ENCODE measurements around the gene DRD5.

Gene DRD5

GRCh38 chr4:9820343-9820742, 38.9 kb downstream of the DRD5 start:
- no peak for DNase-seq

DNA sequence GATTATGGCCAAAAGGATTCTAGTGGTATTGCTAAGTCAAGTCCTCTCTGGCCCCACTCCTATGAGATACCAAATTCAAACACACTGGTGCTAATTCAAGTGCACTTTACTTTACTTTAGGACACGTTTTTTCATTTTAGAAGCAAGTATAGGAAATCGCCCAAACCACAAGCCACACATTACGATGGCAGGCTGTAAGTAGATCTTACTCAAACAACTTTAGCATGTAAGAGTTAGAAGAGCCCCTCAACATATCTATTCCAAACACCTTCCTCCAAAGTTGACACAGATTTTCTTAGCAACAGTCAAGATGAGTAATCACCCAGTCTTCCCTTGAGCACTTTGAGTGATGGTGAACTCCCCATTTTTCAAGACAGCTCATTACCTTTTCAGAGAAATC, 43.6 kb downstream of the DRD5 start:
- DNase-seq: no peak

DNA sequence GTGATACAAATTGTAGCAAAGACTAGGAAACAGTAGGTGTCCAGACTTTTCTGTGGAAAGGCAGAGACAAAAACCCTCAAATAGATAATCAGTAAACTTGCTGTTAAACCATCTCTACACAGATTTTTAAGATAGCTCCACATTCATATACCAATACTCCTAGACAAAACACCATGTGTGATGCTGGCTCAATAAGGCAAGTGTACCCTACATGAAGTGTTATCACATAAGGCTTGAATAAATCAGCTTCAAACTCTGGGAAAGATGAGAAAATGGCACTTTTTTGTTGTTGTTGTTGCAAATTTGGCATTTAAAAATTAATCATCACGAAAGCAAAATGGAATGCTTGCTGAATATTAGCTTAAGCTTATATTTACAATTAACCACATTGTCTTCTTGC, 45.1 kb downstream of the DRD5 start:
- no peak for DNase-seq

GRCh38 chr4:9832640-9833039, 51.2 kb downstream of the DRD5 start:
- no peak for DNase-seq

DNA sequence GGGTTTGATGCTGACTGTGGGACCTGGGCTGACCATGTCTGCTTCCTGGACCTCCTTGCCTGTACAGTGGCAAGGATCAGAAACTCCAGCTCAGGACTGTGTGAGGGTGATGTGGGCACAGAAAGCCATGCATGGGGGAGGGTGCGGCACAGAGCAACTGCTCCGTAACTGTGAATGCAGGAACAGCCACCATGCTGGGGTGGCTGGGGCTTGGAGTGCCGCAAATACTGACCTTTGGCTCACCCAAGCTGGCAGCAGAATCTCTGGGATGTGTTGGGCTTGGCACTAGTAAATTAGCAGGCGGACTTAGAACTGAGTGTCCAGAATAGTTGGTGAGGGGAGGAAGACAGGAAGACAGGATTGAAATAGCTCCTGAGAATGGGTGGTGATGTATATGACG, 52.0 kb downstream of the DRD5 start:
- DNase-seq: no peak

All from midbrain (tissue), 1 donor.